Stomach (tissue), 9 donors: ENCODE measurements around the gene STC2. TPM values are rescaled to one million over a fixed set of nuclear protein-coding genes. Genes with fewer than 3 reads are reported as not detected.

Experiments used
- DNase-seq, 2 donors: peaks; one replicate each; pipeline versions ENCODE4 v3.0.0 to v3.0.0-alpha.2; 2013 to 2019
- H3K27ac ChIP-seq, 5 donors: fragments of 200-600 bp in 4 of 5; sonication (generic) in 4 of 5; one replicate each; pipeline ENCODE4 v1.5.1; 2013 to 2019; ENCODE audit warnings: mild to moderate bottlenecking in 1 of 5, moderate library complexity in 1 of 5
- H3K27me3 ChIP-seq, 3 donors: fragments of 200-600 bp; sonication (generic); one replicate each; pipeline ENCODE4 v1.5.1; 2017 to 2019; ENCODE audit warnings: mixed run types in 1 of 3
- H3K36me3 ChIP-seq, 4 donors: fragments of 200-600 bp; sonication (generic); 1 replicate in 3 of 4; 2 replicates in 1 of 4; pipeline ENCODE4 v1.5.1; 2016 to 2019
- H3K4me1 ChIP-seq, 4 donors: fragments of 200-600 bp; sonication (generic); one replicate each; pipeline ENCODE4 v1.5.1; 2016 to 2019
- H3K4me3 ChIP-seq, 4 donors: fragments of 200-600 bp; sonication (generic) in 3 of 4; one replicate each; pipeline ENCODE4 v1.5.1; 2016 to 2019; ENCODE audit warnings: mild to moderate bottlenecking in 1 of 4
- H3K9me3 ChIP-seq, 4 donors: fragments of 200-600 bp; sonication (generic); one replicate each; pipeline ENCODE4 v1.5.1; 2016 to 2019
- EP300 ChIP-seq: sonication (generic); formaldehyde crosslinking; IDR thresholded peaks from one replicate; pipeline ENCODE4 v1.6.1; 2017; ENCODE audit warnings: antibody characterized with exemption
- POLR2A ChIP-seq, 4 donors: fragments of 450-650 bp; IDR thresholded peaks; one replicate each; pipeline ENCODE4 v1.6.1; 2016; ENCODE audit warnings: antibody characterized with exemption in 4 of 4, control low read depth in 2 of 4, mild to moderate bottlenecking in 1 of 4, moderate library complexity in 1 of 4
- POLR2AphosphoS5 ChIP-seq, 3 donors: sonication (generic); formaldehyde crosslinking; IDR thresholded peaks; one replicate each; pipeline ENCODE4 v1.6.1; 2016; ENCODE audit warnings: antibody characterized with exemption in 3 of 3
- WGBS, 5 donors: extraction: QIAGEN DNeasy Blood & Tissue Kit in 3 of 5; methylation state at CpG; one replicate each; pipeline versions ENCODE4 v1.1.5 to v1.1.7; 2013 to 2018; 5-methylcytosine and 5-hydroxymethylcytosine counted together
- intact Hi-C: fragments of 100-400 bp; cut with DNase I; formaldehyde crosslinking; loops from one replicate; pipeline ENCODE4 v1.15.1; 2023; ENCODE audit warnings: low total_unique reads
- polyA plus RNA-seq, 3 donors: library from polyadenylated mRNA; stranded (reverse); fragments of 200-250 nt; gene quantifications; one replicate each; pipeline ENCODE4 v1.2.3, GENCODE V29; 2013
- total RNA-seq, 5 donors: library from RNA; depleted of rRNA; stranded (reverse); fragments of >200 nt; gene quantifications; one replicate each; pipeline versions ENCODE4 v1.1.0 to v1.2.3, GENCODE V29; 2014 to 2016
- TF ChIP-seq, protein P1 (sequence below), 7 experiments: fragments of 450-650 bp in 4 of 7; fragments of 200-600 bp in 3 of 7; sonication (generic) in 3 of 7; IDR thresholded peaks; one replicate each; pipeline ENCODE4 v1.5.1; 2016 to 2019; ENCODE audit warnings: antibody characterized with exemption in 7 of 7, control low read depth in 2 of 7, mild to moderate bottlenecking in 1 of 7
- donor health status: healthy with polysubstance abuse.
- donor health status: Bipolar disorder and iron deficiency.
- donor health status: healthy.

STC2 gene
- total and polyA plus RNA-seq, 8 donors, result 0.15 to 2.6 (median 0.89) TPM; not detected in 1

GRCh38 chr5:173309731-173310130 lies 18.5 kb downstream of the STC2 start:
- Histone ChIP-seq H3K4me3 (no peak overlapping the region), H3K36me3 (no peaks in the 10 kb centered on the region), H3K27me3 (peaks cover 0 to 18% (median 0%) of the 10 kb centered on the region in 3 donors), H3K4me1 (peaks cover 0 to 16% (median 7%) of the 10 kb centered on the region in 4 donors), H3K9me3 (peaks cover 2 to 11% (median 11%) of the 10 kb centered on the region in 4 donors), H3K27ac (no peak overlapping the region)
- 60 to 100% (median 65%) methylated on average over 1 to 4 of the region's 4 CpGs for WGBS, 5 donors
- intact Hi-C loops, result no loop called here
- no peak for DNase-seq
- TF ChIP-seq EP300 (no peak), POLR2AphosphoS5 (IDR thresholded peaks at IDR 0.05) (no peak), POLR2A (IDR thresholded peaks at IDR 0.05) (no peak)
- TF ChIP-seq, protein P1, sequence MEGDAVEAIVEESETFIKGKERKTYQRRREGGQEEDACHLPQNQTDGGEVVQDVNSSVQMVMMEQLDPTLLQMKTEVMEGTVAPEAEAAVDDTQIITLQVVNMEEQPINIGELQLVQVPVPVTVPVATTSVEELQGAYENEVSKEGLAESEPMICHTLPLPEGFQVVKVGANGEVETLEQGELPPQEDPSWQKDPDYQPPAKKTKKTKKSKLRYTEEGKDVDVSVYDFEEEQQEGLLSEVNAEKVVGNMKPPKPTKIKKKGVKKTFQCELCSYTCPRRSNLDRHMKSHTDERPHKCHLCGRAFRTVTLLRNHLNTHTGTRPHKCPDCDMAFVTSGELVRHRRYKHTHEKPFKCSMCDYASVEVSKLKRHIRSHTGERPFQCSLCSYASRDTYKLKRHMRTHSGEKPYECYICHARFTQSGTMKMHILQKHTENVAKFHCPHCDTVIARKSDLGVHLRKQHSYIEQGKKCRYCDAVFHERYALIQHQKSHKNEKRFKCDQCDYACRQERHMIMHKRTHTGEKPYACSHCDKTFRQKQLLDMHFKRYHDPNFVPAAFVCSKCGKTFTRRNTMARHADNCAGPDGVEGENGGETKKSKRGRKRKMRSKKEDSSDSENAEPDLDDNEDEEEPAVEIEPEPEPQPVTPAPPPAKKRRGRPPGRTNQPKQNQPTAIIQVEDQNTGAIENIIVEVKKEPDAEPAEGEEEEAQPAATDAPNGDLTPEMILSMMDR (IDR thresholded peaks at IDR 0.05), result no peak

GRCh38 chr5:173308226-173308625 lies 20.0 kb downstream of the STC2 start:
- Histone ChIP-seq H3K4me1 (peaks cover 0 to 16% (median 6%) of the 10 kb centered on the region in 4 donors), H3K27ac (no peak overlapping the region), H3K4me3 (no peak overlapping the region), H3K27me3 (peaks cover 0 to 18% (median 4%) of the 10 kb centered on the region in 3 donors), H3K9me3 (peaks cover 2 to 11% (median 11%) of the 10 kb centered on the region in 4 donors), H3K36me3 (no peaks in the 10 kb centered on the region)
- intact Hi-C loops, result no loop called here
- no peak for DNase-seq
- TF ChIP-seq POLR2A (IDR thresholded peaks at IDR 0.05), result no peak

GRCh38 chr5:173307695-173308094 lies 20.5 kb downstream of the STC2 start:
- 89 to 92% (median 91%) methylated on average over 3 of the region's 3 CpGs for WGBS, 5 donors
- intact Hi-C loops, result no loop called here
- H3K27me3 ChIP-seq, result peaks cover 0 to 18% (median 4%) of the 10 kb centered on the region in 3 donors
- DNase-seq, result no peak
- no peak overlapping the region for H3K27ac ChIP-seq
- H3K36me3 ChIP-seq, result no peaks in the 10 kb centered on the region
- TF ChIP-seq, protein P1 (IDR thresholded peaks at IDR 0.05), result no peak
- TF ChIP-seq EP300 (no peak), POLR2A (IDR thresholded peaks at IDR 0.05) (no peak)
- no peak overlapping the region for H3K4me3 ChIP-seq
- peaks cover 0 to 16% (median 6%) of the 10 kb centered on the region in 4 donors for H3K4me1 ChIP-seq
- peaks cover 2 to 11% (median 11%) of the 10 kb centered on the region in 4 donors for H3K9me3 ChIP-seq

DNA sequence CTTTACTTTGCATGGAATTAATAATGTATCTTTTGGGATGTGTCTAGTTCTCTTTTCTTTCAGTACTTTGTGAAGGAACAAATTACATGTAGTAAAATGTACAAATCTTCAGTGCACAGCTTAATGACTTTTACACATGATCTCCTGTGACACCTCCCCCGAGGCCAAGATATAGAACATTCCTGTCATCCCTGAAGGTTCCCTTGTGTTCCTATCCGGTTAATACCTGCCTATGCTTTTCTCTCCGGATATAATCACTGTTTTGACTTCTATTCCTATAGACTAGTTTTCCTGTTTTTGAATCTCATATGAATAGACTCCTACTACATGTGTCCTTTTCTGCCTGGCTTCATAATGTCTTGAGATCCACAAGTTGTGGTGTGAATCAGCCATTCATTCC lies 21.5 kb downstream of the STC2 start:
- WGBS, 5 donors, result 70 to 87% (median 85%) methylated on average over 3 of the region's 3 CpGs

DNA sequence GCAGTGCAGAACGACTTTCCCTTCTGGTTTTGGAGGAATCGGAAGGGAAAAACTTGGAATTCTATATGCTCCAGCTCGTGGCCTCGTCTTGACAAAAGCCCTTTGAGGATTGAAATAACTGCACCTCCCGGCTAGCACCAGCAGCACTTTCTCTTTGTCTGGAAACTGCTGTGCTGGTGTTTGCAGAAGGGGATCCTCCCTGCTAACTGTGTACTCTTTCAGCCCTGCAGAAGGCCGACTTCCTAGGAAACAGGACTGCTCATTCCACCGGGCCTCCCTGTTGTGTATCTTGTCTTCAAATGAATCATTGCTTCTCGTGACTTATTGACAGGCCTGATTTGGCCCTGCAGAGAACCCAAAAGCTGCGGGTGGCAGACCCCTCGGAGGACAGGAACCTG lies 23.6 kb downstream of the STC2 start:
- no peak for TF ChIP-seq EP300
- TF ChIP-seq POLR2A (IDR thresholded peaks at IDR 0.05), result no peak
- Histone ChIP-seq H3K27ac (no peak overlapping the region), H3K4me1 (no peaks in the 10 kb centered on the region), H3K27me3 (peaks cover 0 to 22% (median 4%) of the 10 kb centered on the region in 3 donors), H3K36me3 (no peaks in the 10 kb centered on the region), H3K9me3 (peaks cover 2 to 11% (median 11%) of the 10 kb centered on the region in 4 donors), H3K4me3 (no peak overlapping the region)
- no peak for DNase-seq
- intact Hi-C loops, result no loop called here
- WGBS, 5 donors, result 29 to 61% (median 43%) methylated on average over 10 of the region's 10 CpGs

More for the DNA sequence above, 21.5 kb downstream of the STC2 start:
- H3K27me3 ChIP-seq, result peaks cover 0 to 22% (median 4%) of the 10 kb centered on the region in 3 donors
- peaks cover 2 to 11% (median 11%) of the 10 kb centered on the region in 4 donors for H3K9me3 ChIP-seq
- no peak for DNase-seq
- no peak overlapping the region for H3K4me3 ChIP-seq
- peaks cover 0 to 16% (median 6%) of the 10 kb centered on the region in 4 donors for H3K4me1 ChIP-seq
- H3K36me3 ChIP-seq, result no peaks in the 10 kb centered on the region
- intact Hi-C loops, result no loop called here
- TF ChIP-seq, protein P1 (IDR thresholded peaks at IDR 0.05), result no peak
- TF ChIP-seq POLR2A (IDR thresholded peaks at IDR 0.05) (no peak), EP300 (no peak), POLR2AphosphoS5 (IDR thresholded peaks at IDR 0.05) (no peak)
- no peak overlapping the region for H3K27ac ChIP-seq
